Endometrium (tissue), 2 donors: ENCODE data around the gene PPP4R3B.
"Not testable (repeated sequence)": the region's sequence is repeated elsewhere in the genome, so short reads cannot be mapped to it uniquely, and the experiment has no call there.

Experiments
- FAIRE-seq: peaks from 2 replicates; lab custom pipeline; 2012; peaks lifted over from hg19 to GRCh38; lab: Jason Lieb, UNC
- donor health status: control.
- donor health status: control.

Gene PPP4R3B

DNA sequence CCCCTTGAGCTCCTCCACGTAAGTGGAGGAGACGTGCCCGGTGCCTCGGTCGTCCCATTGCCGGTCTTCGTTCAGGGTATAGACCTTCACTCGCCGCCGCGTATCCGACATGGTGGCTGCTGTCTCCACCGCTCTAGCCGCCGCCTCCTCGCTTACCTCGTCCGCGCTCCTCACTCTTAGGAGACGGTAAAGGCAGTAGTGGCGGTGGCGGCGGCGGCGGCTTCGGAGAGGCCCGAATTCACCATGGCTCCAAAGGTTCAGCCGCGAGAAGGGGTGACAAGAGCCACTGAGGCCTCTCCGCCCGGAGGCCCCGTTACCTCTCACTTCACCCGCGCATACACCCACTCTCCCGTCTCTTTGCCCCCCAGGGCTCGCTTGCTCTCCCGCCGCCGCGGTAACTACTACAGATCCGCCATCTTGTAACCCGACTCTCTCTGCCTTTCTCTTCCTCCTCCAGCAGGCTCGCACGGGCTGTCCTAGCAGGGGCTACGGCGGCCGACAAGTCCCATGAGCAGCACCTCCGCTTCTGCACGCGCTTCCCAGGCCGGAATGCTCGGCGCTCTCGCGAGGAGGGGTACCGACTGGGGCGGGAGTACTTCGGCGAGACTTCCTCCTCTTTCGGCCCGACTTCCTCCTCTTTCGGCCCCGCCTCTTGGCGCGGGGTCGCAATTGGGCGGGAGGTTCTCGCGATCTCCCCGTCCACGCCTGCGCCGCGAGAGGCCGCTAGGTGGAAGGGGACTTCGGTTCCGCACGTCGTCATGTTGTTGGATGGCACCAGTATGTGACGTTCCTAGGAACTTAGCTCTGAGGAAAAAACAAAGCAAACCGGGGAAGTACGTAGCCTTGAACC lies at the start of gene PPP4R3B:
Gene PPP4R3B (minus strand): TSS at position 448 of the 850 bp plus-strand sequence. CDS start 337 bp downstream, at position 111.
- FAIRE-seq, result peak; percentile 98

DNA sequence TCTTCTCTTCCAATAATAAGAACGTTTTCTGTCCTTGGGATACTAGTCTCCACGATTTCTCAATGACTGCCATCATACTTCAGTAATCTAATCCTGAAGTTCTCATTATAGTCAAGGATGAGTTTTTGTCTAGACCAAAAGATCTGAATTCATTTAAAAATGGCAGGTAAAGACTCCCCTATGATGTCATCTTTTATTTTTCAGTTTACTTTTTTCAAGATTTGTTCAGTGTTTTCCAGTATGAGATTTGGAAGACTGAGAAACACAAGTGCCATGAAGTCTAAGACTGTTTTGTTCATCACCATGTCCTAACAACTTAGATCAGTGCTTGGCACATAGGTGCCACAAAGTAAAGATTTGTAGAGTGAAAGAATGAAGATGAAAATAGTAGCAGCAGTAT lies 35.8 kb upstream of the PPP4R3B start:
- FAIRE-seq, result no peak

DNA sequence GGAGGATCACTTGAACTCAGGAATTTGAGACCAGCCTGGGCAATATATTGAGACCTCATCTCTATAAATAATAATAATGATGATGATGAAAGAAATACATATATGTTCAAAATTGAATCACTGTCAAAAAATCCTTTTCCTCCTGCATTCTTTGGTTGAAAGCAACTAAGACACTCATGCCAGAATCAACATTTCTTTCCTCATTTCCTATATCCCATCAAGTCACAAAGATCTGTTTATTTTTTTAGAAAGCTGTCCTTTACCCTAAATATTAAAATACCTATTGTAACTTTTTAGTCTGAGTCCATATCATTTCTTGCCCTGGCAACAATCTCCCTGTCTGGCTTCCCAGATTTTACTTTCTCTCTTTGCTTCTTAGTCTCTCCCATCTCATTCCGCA lies 31.8 kb upstream of the PPP4R3B start:
- FAIRE-seq, result no peak

DNA sequence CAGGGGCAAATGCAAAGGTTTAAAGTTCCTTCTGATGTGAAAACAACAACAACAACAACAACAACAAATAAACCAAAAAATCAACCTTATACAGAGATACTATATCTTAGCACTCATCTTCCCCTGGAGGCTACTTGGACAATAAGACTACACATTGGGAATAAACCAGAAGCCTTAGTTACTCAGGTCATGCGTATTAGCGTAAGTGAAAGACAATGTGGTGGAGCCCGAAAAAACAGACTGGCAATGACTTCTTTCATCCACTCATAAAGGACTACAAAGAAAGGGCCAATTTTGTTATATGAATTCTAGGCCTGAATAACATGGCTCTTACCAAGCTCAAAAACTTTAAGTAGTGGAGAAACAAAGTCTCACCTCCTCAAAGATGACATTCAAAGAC lies 19.4 kb upstream of the PPP4R3B start:
- no peak for FAIRE-seq

DNA sequence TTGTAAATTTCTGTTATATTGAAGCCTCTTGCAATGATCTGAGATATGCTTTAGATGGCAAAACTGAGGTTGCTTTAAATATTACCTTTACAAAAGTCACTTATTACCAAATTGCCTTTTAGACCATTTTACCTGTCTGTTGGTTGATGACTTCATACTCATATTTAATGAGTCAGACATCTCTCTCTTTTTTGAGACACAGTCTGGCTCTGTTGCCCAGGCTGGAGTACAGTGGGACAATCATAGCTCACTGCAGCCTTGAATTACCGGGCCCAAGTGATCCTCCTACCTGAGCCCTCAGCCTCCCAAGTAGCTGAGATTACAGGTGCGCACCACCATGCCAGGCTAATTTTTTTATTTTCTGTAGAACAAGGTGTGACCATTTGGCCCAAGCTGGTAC lies 11.5 kb upstream of the PPP4R3B start:
- no peak for FAIRE-seq

DNA sequence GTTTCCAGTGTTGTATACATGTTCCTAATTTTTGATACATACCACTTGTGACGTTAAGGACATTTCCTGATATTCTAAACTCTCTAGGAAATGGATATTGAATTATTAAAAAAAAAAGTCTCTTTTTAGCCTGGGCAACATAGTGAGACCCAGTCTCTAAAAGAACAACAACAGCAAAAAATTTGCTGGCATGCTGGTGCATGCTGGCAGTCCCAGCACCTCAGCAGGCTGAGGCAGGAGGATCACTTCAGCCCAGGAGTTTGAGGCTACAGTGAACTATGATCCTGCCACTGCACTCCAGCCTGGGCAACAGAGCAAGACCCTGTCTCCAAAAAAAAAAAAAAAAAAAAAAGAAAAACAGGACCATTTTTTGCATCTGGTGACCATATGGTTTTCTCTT lies 10.5 kb upstream of the PPP4R3B start:
- no peak for FAIRE-seq

DNA sequence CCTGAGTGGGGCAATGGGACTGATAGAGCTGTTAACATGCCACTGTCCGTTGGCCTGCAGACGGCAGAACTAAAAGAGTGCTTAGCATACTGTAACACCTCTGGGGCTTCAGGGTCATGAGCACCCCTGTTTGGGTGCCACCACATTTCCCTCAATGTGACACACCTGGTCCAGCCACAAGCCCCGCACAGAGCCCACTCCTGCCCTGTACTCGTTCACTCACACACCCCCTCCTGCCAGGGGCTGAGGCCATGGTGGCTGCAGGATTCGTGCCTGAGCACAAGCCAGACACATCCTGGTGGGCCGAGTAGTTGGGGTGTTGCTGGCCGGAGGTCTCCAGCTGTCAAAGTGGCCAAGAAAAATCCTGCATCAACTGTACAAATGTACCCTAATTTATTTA lies 4.4 kb upstream of the PPP4R3B start:
- FAIRE-seq, result no peak

DNA sequence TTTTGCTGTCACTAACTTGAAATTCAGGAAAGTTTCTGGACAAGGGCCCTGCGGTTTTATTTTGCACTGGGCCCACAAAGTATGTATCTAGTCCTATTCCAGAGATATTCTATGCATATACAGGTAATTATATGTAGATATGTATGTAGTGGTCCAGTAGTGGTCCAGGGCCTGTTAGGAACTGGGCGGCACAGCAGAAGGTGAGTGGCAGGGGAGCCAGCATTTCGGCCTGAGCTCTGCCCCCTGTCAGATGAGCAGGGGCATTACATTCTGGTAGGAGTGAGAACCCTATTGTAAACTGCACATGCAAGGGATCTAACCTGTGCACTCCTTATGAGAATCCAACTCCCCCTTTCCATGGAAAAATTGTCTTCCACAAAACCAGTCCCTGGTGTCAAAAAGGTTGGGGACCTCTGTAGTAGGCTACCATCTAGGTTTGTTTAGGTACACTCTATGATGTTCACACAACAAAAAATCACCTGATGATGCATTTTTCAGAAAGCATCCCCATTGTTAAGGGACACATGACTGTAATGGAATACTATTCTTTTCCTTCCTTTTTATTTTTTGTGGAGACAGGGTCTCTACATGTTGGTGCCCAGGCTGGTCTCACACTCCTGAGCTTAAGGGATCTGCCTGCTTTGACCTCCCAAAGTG lies 2.8 kb upstream of the PPP4R3B start:
- no peak for FAIRE-seq

DNA sequence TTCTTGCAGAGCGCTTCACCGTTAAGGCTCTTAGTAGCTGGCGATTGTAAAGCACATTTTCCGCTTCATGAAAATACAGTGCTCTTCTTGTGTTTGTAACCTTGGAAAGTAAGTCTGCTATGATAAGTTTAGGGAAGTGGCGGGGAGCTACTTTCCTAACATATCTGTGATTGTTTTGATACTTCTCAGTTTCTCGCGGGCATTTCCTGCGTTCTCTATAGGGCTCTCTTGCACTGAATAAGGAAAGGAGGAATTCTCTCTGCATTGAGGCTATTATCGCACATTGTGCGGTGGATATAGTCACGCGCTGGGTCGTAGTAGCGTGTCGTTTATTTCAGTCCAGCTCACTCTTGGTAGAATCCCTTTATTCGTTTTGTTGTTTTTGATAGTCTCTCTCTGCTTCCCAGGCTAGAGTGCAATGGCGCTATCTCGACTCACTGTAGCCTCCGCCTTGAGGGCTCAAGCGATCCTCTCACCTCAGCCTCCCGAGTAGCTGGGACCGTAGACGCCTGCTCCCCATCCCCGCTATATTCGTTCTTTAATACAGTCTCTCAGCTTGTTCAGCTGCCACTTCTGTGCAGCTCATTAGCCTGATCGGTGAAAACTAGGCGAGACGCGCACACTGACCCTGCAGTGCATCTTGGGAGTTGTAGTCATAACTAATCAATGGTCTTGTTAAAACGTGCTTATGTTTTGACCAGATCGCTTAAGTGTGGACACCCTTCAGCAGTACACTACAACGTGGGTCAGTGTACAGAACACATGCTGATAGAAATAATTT lies 1.0 kb upstream of the PPP4R3B start:
- FAIRE-seq, result no peak

DNA sequence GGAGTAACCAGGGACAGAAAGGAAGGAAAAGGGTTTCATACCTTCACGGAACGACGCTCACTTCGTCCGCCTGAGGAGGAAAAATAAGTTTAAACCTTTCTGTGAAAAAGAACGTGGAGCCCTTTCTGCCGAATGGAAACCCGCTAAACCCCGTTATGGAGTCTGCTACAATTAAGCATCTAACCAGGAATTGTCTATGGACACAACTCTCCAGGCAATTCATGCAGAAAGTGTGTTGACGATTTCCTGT lies 528 bp upstream of the PPP4R3B start:
- no peak for FAIRE-seq

DNA sequence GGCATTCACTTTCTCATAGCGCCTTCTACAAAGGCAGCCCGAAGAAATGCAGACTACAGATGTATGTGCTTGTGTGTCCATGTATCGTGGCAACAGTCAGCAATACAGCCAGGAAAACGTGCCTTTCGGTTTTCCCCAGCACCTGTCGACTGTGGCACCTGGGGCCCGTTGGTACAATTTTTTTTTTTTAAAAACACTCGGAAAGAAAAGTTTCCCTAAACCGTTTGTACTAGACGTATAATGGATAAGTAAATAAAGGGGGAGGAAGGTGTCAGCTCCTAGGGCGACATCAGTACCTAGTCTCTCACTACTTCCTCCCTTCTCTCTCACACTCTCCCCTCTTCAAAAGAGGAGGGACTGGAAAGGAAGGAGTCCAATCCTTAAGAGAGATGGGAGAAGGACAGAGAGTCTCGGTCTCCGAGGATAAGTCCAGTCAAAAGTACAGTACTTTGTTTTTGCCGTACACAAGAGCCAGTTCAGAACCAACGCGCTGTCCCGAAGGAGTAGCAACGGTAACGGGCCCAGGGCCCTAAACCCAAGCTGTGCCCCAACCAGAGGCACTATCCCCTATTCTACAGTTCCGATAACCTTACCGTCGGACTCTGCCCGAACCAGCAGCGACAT lies 759 bp downstream of the PPP4R3B start:
- FAIRE-seq, result no peak

DNA sequence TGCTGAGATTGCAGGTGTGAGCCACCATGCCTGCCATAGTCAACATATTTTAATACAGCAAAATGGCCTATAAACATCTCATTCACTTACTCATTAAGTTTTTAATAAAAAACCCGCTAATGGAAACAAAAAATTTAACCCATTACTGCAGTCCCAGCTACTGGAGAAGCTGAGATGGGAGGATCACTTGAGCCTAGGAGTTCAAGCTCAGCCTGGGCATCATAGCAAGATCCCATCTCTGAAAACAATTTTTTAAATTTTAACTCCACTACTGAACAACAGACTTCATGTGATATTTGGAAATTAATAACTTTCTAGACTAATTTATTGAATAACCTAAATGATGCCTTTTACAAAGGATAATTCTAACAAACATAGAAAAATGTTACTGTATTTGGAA lies 5.4 kb downstream of the PPP4R3B start:
- no peak for FAIRE-seq

DNA sequence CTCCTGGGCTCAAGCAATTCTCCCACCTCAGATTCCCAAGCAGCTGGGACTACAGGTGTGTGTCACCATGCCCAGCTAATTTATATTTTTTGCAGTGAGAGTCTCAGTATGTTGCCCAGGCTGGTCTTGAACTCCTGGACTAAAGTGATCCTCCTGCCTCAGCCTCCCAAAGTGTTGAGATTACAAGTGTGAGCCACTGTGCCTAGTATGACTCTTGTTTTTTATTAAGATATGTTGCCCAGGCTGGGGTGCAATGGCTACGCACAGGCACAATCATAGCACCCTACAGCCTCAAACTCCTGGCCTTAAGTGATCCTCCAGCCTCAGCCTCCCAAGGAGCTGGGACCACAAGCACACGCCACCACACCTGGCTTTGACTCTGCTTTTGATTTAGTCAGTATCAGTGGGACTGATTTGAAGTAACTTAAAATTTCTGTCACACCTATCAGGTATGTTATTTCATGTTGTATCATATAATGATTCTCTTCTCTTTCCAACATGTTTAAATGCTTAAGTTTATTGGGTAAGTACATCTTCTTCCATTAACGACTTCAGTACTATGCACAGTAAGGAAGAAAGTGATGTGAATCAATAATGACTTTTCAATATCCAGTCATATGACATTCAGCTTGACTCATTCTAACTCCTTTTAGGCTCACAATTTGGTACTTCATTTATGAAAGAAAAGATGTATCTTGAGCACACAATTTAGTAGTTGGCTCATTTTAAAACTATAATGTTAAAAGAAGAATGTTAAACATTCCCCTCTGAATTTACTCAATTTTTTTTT lies 6.3 kb downstream of the PPP4R3B start:
- FAIRE-seq, result no peak

DNA sequence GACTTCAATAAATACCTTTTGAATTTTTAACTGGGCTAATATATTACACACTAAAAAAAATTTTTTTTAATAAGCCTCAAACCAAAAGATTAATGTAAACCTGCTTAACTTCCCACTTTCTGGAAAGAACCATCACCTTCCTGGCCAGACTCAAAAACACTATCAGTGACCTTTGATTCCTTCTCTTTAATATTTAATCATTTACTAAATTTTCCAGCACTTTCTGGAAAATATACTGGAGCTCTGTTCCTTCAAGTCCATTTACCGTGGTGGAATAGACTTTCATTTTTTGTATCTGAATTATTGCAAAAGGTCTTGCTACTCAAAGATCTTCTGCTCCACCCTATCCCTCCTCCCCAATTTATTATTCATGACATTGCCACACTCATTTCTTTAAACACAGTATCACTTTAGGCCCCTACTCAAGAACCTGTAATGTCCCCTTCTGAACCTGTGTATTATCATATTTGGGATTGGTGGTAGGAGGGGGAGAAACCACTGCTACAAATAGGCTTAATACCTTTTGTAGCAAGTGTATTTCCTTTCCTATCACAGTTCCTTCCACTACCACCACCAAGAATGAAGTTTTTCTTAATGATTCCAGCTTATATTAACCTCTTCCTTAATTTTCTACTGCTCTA lies 7.4 kb downstream of the PPP4R3B start:
- FAIRE-seq, result no peak

DNA sequence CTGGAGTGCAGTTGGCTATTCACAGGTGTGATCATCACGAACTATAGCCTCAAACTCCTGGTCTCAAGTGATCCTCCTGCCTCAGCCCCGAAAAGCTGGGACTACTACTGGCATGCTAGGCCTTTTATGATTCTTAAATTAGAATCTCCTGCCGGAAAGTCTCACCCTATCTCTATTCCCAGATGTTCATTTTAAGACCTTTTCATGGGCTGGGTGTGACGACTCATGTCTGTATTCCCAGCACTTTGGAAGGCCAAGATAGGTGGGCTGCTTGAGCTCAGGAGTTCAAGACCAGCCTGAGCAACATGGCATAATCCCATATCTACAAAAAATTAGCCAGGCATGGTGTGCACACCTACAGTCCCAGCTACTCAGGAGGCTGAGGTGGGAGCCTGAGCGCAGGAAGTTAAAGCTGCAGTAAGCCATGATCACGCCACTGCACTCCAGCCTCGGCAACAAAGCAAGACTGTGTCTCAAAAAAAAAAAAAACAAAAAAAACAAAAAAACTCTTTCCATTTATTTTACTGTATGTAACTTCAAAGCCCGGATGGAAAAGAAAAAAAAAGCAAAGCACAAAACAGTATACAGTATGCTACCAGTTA lies 8.1 kb downstream of the PPP4R3B start:
- FAIRE-seq, result no peak

DNA sequence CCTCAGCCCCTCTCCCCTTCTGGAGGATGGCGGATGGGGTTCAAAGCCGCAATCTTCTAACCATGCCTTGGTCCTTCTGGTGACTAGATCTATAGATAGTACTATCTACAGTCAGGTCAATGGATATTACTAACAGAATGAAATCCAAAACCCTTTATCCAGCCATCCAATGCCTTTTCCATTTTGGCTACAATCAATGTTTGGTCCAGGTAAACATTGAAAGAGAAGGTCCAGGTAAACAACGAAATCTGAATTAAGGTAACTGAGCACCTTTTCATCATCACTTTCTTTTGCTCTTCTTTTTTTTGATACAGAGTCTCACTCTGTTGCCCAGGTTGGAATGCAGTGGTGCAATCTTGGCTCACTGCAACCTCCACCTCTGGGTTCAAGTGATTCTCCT lies 9.7 kb downstream of the PPP4R3B start:
- FAIRE-seq, result no peak

DNA sequence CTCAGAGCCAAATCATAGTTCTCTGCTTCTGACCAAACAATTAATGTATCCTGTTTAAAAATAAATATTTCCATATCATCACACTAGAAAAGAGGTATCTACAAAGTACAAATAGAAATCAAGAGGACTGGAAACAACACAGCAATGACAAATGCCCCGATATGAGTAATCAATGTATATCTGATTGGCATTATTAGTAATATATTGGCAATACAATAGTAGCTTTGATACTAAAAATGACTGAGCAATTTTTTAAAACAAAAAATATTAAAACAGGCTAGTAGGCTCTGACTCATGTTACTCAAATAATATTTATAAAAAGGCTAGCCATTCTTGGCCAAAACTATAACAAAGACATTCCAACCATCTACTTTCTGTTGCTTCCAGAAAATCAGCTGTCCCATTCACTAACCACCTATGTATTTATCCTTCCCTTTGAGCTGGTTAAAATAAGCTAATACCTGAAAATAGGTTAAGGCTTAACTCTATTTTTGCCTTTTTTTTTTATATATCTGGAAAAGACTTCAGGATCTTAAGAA lies 13.3 kb downstream of the PPP4R3B start:
- FAIRE-seq, result no peak

DNA sequence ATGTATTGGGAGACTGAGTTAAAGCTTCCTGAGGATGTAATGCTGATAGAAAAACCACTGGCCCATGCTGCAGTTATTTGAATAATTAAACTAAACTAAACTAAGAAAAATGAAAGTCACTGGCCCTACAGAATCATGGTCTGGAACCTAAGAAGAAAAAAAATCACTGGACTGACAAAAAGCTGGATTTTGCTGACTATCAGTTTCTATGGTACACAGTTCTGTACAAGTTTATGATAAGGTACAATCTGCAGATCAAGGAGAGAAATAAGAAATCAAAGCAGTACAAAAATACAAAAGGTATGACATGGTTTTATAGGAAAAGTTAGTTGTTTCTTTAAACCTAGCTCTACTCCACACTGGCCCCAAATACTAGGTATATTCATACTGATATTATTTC lies 15.6 kb downstream of the PPP4R3B start:
- FAIRE-seq, result no peak

DNA sequence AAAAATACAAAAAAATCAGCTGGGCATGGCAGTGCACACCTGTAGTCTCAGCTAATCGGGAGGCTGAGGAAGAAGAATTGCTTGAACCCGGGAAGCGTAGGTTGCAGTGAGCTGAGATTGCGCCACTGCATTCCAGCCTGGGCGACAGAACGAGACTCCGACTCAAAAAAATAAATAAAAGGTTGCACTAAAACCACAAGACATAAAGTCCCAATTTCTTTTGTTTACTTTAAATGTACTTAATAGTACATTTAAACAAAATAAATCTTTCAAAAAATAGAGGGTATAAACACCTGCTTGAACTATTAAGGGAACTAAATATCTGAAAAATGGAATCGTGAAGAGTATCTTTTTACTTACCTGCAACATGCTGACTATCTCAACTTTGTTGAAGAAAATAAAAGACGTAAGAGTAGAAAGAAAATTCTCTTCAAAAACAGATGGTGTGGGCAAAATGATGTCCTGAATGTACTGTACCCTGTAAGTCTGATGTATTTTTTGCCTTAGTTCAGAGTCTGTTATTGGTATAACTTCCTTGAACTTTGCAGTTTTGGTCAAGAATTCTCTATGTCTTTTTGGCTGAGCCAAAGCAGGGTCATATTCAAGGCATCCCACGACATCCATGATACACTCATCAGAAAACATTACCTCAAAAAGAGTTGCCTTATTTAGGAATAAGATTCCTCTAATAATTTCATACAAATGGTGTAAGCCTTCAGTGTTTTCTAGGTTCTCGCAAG lies 19.2 kb downstream of the PPP4R3B start:
- no peak for FAIRE-seq

DNA sequence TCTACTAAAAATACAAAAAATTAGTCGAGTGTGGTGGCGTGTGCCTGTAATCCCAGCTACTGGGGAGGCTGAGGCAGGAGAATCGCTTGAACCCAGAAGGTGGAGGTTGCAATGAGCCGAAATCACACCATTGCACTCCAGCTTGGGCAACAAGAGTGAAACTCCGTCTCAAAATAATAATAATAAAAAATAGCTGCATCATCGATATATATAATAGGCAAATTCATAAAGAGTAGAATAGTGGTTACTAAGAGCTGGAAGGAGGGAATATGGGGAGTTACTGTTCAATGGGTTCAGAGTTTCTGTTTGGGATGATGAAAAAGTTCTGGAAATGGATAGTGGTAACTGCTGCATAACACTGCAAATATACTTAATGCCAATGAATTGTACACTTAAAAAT lies 20.6 kb downstream of the PPP4R3B start:
- FAIRE-seq, result not testable (repeated sequence)
